Measurements from ENCODE around the gene NAGPA. TPM values are rescaled to one million over a fixed set of nuclear protein-coding genes. Genes with fewer than 3 reads are reported as not detected.
A peak's percentile ranks its signal among the peaks of the same experiment; 100 is the strongest.

The NAGPA gene
- total and polyA plus RNA-seq, 10 of the 15 experiments (the other 5 are each of a cell fraction or from before 2014, with no cell fraction given): 0.03 to 11.6 (median 6.6) TPM

- DNase-seq (ENCODE audit: low read depth, low spot score): no peak
- ChIA-PET CTCF (no interaction called here), SMC1A (ENCODE audit: uncharacterized antibody, unreplicated experiment) (no interaction called here), POLR2A (no interaction called here), RAD21 (ENCODE audit: unreplicated experiment) (no interaction called here)
- H3K9ac ChIP-seq (ENCODE audit: control insufficient read depth, insufficient read depth, low read length): no peak overlapping the region
- BruUV-seq (replicated peaks): no TSS peak
- TF ChIP-seq TCF12 (IDR thresholded peaks at IDR 0.05; ENCODE audit: low read depth, low read length): no peak
- H3K4me3 ChIP-seq: no peak overlapping the region
- no peaks in the 10 kb centered on the region; a peak in 1 of 4 replicates for H3K27me3 ChIP-seq (replicated peaks in 1 of 2; ENCODE audit: control insufficient read depth in 2 of 2, insufficient read depth in 2 of 2, low read length in 1 of 2)
- H3K4me1 ChIP-seq (ENCODE audit: control insufficient read depth, insufficient read depth, low read length): no peaks in the 10 kb centered on the region
- in situ Hi-C loops (cut with MboI): no loop called here
- WGBS (ENCODE audit: insufficient coverage, insufficient replicate concordance, low lambda C conversion rate, missing lambda C conversion rate): 31% methylated on average over 4 of the region's 4 CpGs
- no peaks in the 10 kb centered on the region for H3K9me3 ChIP-seq (replicated peaks; ENCODE audit: control insufficient read depth, insufficient read depth, low read length)
- no peaks in the 10 kb centered on the region for H3K36me3 ChIP-seq (ENCODE audit: control insufficient read depth in 2 of 2, insufficient read depth in 2 of 2, low read length in 1 of 2)
- H3K4me2 ChIP-seq (ENCODE audit: control insufficient read depth, insufficient read depth): no peak overlapping the region
- no peak for FAIRE-seq
- no peaks in the 10 kb centered on the region for H4K20me1 ChIP-seq (ENCODE audit: control insufficient read depth, insufficient read depth)
- no peaks in the 10 kb centered on the region for H3K79me2 ChIP-seq (ENCODE audit: control insufficient read depth, insufficient read depth, low read length)
- ATAC-seq: no peak
- H3K27ac ChIP-seq (ENCODE audit: control insufficient read depth, insufficient read depth): no peak overlapping the region
- H2AFZ ChIP-seq (ENCODE audit: control insufficient read depth, low read depth, low read length): no peak overlapping the region
- intact Hi-C loops (cut with micrococcal nuclease; ENCODE audit: unreplicated experiment): no loop called here
Observed at GRCh38 chr16:5015887-5016286, 17.8 kb downstream of the NAGPA start.

DNA sequence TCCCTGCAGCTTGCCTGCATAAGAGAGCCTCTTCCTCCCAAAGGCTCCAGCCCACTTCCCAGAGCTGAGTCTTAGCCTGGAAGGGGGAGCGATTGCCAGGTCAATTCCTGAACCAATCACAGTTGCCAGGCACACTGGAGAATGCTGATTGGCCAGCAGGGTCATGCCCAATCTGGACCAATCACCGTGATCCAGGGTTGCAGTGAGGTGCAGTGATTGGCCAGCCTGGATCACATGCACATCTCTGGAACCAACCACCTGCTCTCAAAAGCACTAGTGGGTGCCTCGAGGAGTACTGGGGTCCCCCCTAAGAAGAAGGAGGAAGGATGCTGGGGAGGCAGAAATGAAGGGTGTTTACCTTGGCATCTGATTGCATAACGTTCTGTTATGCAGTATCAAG lies 18.4 kb downstream of the NAGPA start:
- H4K20me1 ChIP-seq (ENCODE audit: control insufficient read depth, insufficient read depth): no peaks in the 10 kb centered on the region
- no TSS peak for BruUV-seq (replicated peaks)
- no peaks in the 10 kb centered on the region for H3K9me3 ChIP-seq (replicated peaks; ENCODE audit: control insufficient read depth, insufficient read depth, low read length)
- ATAC-seq (no peak), DNase-seq (ENCODE audit: low read depth, low spot score) (no peak), FAIRE-seq (no peak)
- no peak overlapping the region for H3K9ac ChIP-seq (ENCODE audit: control insufficient read depth, insufficient read depth, low read length)
- intact Hi-C loops (cut with micrococcal nuclease; ENCODE audit: unreplicated experiment) (no loop called here), in situ Hi-C loops (cut with MboI) (no loop called here)
- ChIA-PET SMC1A (ENCODE audit: uncharacterized antibody, unreplicated experiment) (no interaction called here), RAD21 (ENCODE audit: unreplicated experiment) (no interaction called here), CTCF (no interaction called here), POLR2A (no interaction called here)
- TF ChIP-seq NFYB (IDR thresholded peaks at IDR 0.05; ENCODE audit: insufficient read depth, low read depth, low read length): 0 out of 2 replicates have a peak, but pooled peaks have one; percentile 15
- no peak for TF ChIP-seq ZZZ3 (IDR thresholded peaks at IDR 0.05; ENCODE audit: control insufficient read depth, insufficient read length, low read depth)
- TF ChIP-seq USF1 (IDR thresholded peaks at IDR 0.05; ENCODE audit: borderline replicate concordance, extremely low read length, insufficient read depth, low read depth, low read length): peak; percentile 29
- no peaks in the 10 kb centered on the region for H3K4me1 ChIP-seq (ENCODE audit: control insufficient read depth, insufficient read depth, low read length)
- no peaks in the 10 kb centered on the region for H3K79me2 ChIP-seq (ENCODE audit: control insufficient read depth, insufficient read depth, low read length)
- no peaks in the 10 kb centered on the region for H3K36me3 ChIP-seq (ENCODE audit: control insufficient read depth in 2 of 2, insufficient read depth in 2 of 2, low read length in 1 of 2)
- no peak overlapping the region for H3K4me3 ChIP-seq
- no peak overlapping the region for H2AFZ ChIP-seq (ENCODE audit: control insufficient read depth, low read depth, low read length)
- H3K27ac ChIP-seq (ENCODE audit: control insufficient read depth, insufficient read depth): no peak overlapping the region
- WGBS (ENCODE audit: insufficient coverage, insufficient replicate concordance, low lambda C conversion rate, missing lambda C conversion rate): 37% methylated on average over 4 of the region's 4 CpGs
- H3K27me3 ChIP-seq (replicated peaks in 1 of 2; ENCODE audit: control insufficient read depth in 2 of 2, insufficient read depth in 2 of 2, low read length in 1 of 2): no peaks in the 10 kb centered on the region; a peak in 1 of 4 replicates
- no peak overlapping the region for H3K4me2 ChIP-seq (ENCODE audit: control insufficient read depth, insufficient read depth)

All from GM12878 (cell line).